HCT116 (cell line): ENCODE data around the gene CCDC201. TPM values are rescaled to one million over a fixed set of nuclear protein-coding genes. Genes with fewer than 3 reads are reported as not detected.

Experiments
- ATAC-seq: fragments of 200-7000 bp; cut with Tn5 transposase; 2 replicates; pipeline ENCODE4 v1.9.1; 2020; ENCODE audit warnings: mild to moderate bottlenecking, moderate library complexity
- BruUV-seq: library from RNA; stranded (reverse); fragments of 400-500 nt; replicated peaks from 2 replicates; lab custom pipeline; 2021; lab: Mats Ljungman, UMichigan
- CTCF ChIA-PET: fragments of 300-600 bp; sonication (Branson Sonifier 250); formaldehyde crosslinking; loops from one replicate; lab custom pipeline; 2021; ENCODE audit warnings: antibody characterized with exemption; lab: Charles Lee
- POLR2A ChIA-PET: fragments of 300-600, 350-600 bp; sonication (Branson Sonifier 250); formaldehyde crosslinking; loops from one replicate; lab custom pipeline; 2021; ENCODE audit warnings: antibody characterized with exemption; lab: Charles Lee
- RAD21 ChIA-PET, 2 experiments: fragments of 300-600 bp; sonication (Branson Sonifier 250); formaldehyde crosslinking; loops; one replicate each; lab custom pipeline; 2023; ENCODE audit warnings: low total read pairs in 2 of 2; ENCODE audit not compliant: uncharacterized antibody in 2 of 2, unreplicated experiment in 2 of 2, low non-redundant PET in 1 of 2; lab: Charles Lee
- DNase-seq: peaks from one replicate; pipeline ENCODE4 v3.0.0-alpha.2; 2010; ENCODE audit warnings: low read depth, low spot score
- H2AFZ ChIP-seq: fragments of 200-600 bp; shearing (Covaris generic), sonication (generic); 2 replicates; pipeline ENCODE4 v1.6.1; 2017; ENCODE audit warnings: low read depth, mixed run types, mixed read lengths, antibody characterized with exemption, low read length; ENCODE audit not compliant: poor library complexity, severe bottlenecking
- H3K27ac ChIP-seq: 2 replicates; pipeline ENCODE4 v1.5.1; 2012; ENCODE audit warnings: low read depth, low read length
- H3K27me3 ChIP-seq: fragments of 200-600 bp; sonication (generic); 2 replicates; pipeline ENCODE4 v1.6.1; 2016; ENCODE audit warnings: mixed run types, low read length, mixed read lengths; ENCODE audit not compliant: insufficient read depth
- H3K36me3 ChIP-seq, 2 experiments: fragments of 200-500 bp in 1 of 2; fragments of 200-600 bp in 1 of 2; sonication (Bioruptor generic) in 1 of 2; sonication (generic) in 1 of 2; 2 replicates each; pipeline versions ENCODE4 v1.5.1 to v1.6.1; 2014 to 2016; ENCODE audit warnings: low read length in 2 of 2, inconsistent platforms in 1 of 2, mixed read lengths in 1 of 2, mixed run types in 1 of 2; ENCODE audit not compliant: insufficient read depth in 2 of 2, control insufficient read depth in 1 of 2
- H3K4me1 ChIP-seq, 2 experiments: fragments of 200-600 bp in 1 of 2; sonication (generic) in 1 of 2; 2 replicates each; pipeline versions ENCODE4 v1.5.1 to v1.6.1; 2012 to 2017; ENCODE audit warnings: low read length in 2 of 2, inconsistent platforms in 1 of 2, mild to moderate bottlenecking in 1 of 2, mixed read lengths in 1 of 2, mixed run types in 1 of 2, moderate library complexity in 1 of 2; ENCODE audit not compliant: insufficient read depth in 2 of 2, control insufficient read depth in 1 of 2
- H3K4me2 ChIP-seq: fragments of 200-600 bp; sonication (generic); 2 replicates; pipeline ENCODE4 v1.6.1; 2017; ENCODE audit warnings: mixed run types, low read length, mixed read lengths
- H3K4me3 ChIP-seq, 2 experiments: fragments of 200-600 bp in 1 of 2; sonication (generic) in 1 of 2; replicated peaks in 1 of 2; 2 replicates each; pipeline ENCODE4 v1.5.1; 2011 to 2016; ENCODE audit warnings: low read length in 2 of 2, control low read depth in 1 of 2, low read depth in 1 of 2, mild to moderate bottlenecking in 1 of 2, mixed read lengths in 1 of 2, mixed run types in 1 of 2
- H3K79me2 ChIP-seq: fragments of 200-600 bp; sonication (generic); 2 replicates; pipeline ENCODE4 v1.6.1; 2017; ENCODE audit warnings: mild to moderate bottlenecking, mixed run types, low read length, moderate library complexity, mixed read lengths; ENCODE audit not compliant: insufficient read depth
- H3K9ac ChIP-seq: fragments of 200-600 bp; sonication (generic); 2 replicates; pipeline ENCODE4 v1.6.1; 2016; ENCODE audit warnings: low read length, mixed read lengths
- H3K9me2 ChIP-seq: fragments of 200-600 bp; sonication (generic), shearing (Covaris generic); 2 replicates; pipeline ENCODE4 v1.6.1; 2017; ENCODE audit warnings: mixed run types, mild to moderate bottlenecking, moderate library complexity; ENCODE audit not compliant: insufficient read depth
- H3K9me3 ChIP-seq, 2 experiments: fragments of 200-500 bp in 1 of 2; fragments of 200-600 bp in 1 of 2; sonication (Bioruptor generic) in 1 of 2; sonication (generic) in 1 of 2; 2 replicates each; pipeline ENCODE4 v1.6.1; 2014 to 2017; ENCODE audit warnings: low read length in 2 of 2, mixed read lengths in 2 of 2, inconsistent platforms in 1 of 2, low read depth in 1 of 2, mild to moderate bottlenecking in 1 of 2, mixed run types in 1 of 2, moderate library complexity in 1 of 2; ENCODE audit not compliant: control insufficient read depth in 1 of 2, insufficient read depth in 1 of 2
- H4K20me1 ChIP-seq: fragments of 200-600 bp; sonication (generic), shearing (Covaris generic); 2 replicates; pipeline ENCODE4 v1.6.1; 2017; ENCODE audit warnings: mixed run types, mild to moderate bottlenecking, moderate library complexity; ENCODE audit not compliant: insufficient read depth
- CBX3 ChIP-seq: IDR thresholded peaks from 2 replicates; pipeline ENCODE4 v1.6.1; 2012; ENCODE audit warnings: low read depth
- CEBPB ChIP-seq: IDR thresholded peaks from 2 replicates; pipeline ENCODE4 v1.6.1; 2012; ENCODE audit warnings: low read depth
- EGR1 ChIP-seq: IDR thresholded peaks from 2 replicates; pipeline ENCODE4 v1.6.1; 2012; ENCODE audit warnings: low read depth
- EZH2phosphoT487 ChIP-seq: fragments of 200-600 bp; IDR thresholded peaks from 2 replicates; pipeline ENCODE4 v1.6.1; 2018; ENCODE audit warnings: antibody characterized with exemption, borderline replicate concordance
- FOSL1 ChIP-seq: IDR thresholded peaks from 2 replicates; pipeline ENCODE4 v1.6.1; 2012; ENCODE audit warnings: low read depth
- POLR2A ChIP-seq: IDR thresholded peaks from 2 replicates; pipeline ENCODE4 v1.7.0; 2011; ENCODE audit warnings: borderline replicate concordance; ENCODE audit not compliant: insufficient read depth, insufficient read length; ENCODE audit errors: extremely low read depth
- POLR2AphosphoS5 ChIP-seq: IDR thresholded peaks from 2 replicates; pipeline ENCODE4 v1.6.1; 2011; ENCODE audit warnings: mild to moderate bottlenecking, low read depth, low read length, moderate library complexity
- RAD21 ChIP-seq: IDR thresholded peaks from 2 replicates; pipeline ENCODE4 v1.6.1; 2012; ENCODE audit warnings: low read depth, mild to moderate bottlenecking
- REST ChIP-seq: IDR thresholded peaks from 2 replicates; pipeline ENCODE4 v1.6.1; 2012; ENCODE audit warnings: low read depth
- SP1 ChIP-seq: IDR thresholded peaks from 2 replicates; pipeline ENCODE4 v1.6.1; 2012; ENCODE audit warnings: low read depth
- TCF7L2 ChIP-seq: IDR thresholded peaks from 2 replicates; pipeline ENCODE4 v1.7.0; 2011; ENCODE audit warnings: borderline replicate concordance, inconsistent platforms; ENCODE audit not compliant: insufficient read depth, insufficient read length; ENCODE audit errors: extremely low read depth
- YY1 ChIP-seq: IDR thresholded peaks from 2 replicates; pipeline ENCODE4 v1.6.1; 2011; ENCODE audit warnings: low read length, low read depth, moderate library complexity, mild to moderate bottlenecking; ENCODE audit not compliant: insufficient replicate concordance; ENCODE audit errors: extremely low read depth
- ZNF274 ChIP-seq: fragments of 200-500 bp; sonication (Bioruptor generic); IDR thresholded peaks from 2 replicates; pipeline ENCODE4 v1.6.1; 2014; ENCODE audit warnings: mild to moderate bottlenecking, low read depth, low read length, inconsistent platforms
- intact Hi-C: fragments of 100-400 bp; cut with micrococcal nuclease; formaldehyde crosslinking; loops from 2 replicates; pipeline ENCODE4 v1.10.0; 2022
- total RNA-seq: library from RNA; stranded (reverse); gene quantifications from one replicate; pipeline ENCODE4 v1.2.1, GENCODE V29; 2021; ENCODE audit not compliant: unreplicated experiment
- TF ChIP-seq, protein P1 (sequence below), 3 experiments: fragments of 200-600 bp in 1 of 3; sonication (generic) in 1 of 3; IDR thresholded peaks in 2 of 3; conservative IDR thresholded peaks in 1 of 3; 2 replicates each; pipeline ENCODE4 v1.5.1; 2012 to 2017; ENCODE audit warnings: low read depth in 2 of 3, low read length in 2 of 3, antibody characterized with exemption in 1 of 3, borderline replicate concordance in 1 of 3, control low read depth in 1 of 3, mild to moderate bottlenecking in 1 of 3, mixed read lengths in 1 of 3, mixed run types in 1 of 3, moderate library complexity in 1 of 3; ENCODE audit not compliant: insufficient read depth in 1 of 3
- TF ChIP-seq, protein P2 (sequence below): IDR thresholded peaks from 2 replicates; pipeline ENCODE4 v1.6.1; 2012

CCDC201 gene
- total RNA-seq, 1 experiment from 2014 or later, result not detected

DNA sequence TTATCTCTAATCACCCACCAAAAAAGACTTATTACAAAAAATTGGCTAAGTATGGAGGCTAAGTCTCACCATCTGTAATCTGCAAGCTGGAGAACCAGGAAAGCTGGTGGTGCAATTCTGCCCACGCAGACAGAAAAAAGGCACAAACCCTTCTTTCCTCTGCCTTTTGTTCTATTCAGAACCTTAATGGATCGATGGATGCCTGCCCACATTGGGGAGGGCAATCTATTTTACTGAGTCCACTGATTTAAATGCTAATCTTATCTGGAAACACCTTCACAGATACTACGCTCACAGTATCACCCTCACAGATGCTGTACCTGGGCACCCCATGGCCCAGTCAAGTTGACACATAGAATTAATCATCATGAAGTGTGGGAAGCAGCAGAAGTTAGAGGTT lies 38.0 kb upstream of the CCDC201 start:
- Histone ChIP-seq H3K27ac (no peak overlapping the region), H3K79me2 (no peaks in the 10 kb centered on the region), H3K9me3 (no peaks in the 10 kb centered on the region), H3K27me3 (no peaks in the 10 kb centered on the region), H2AFZ (no peak overlapping the region), H3K4me3 (no peak overlapping the region), H3K9me2 (no peaks in the 10 kb centered on the region), H3K36me3 (no peaks in the 10 kb centered on the region), H3K9ac (no peak overlapping the region), H3K4me1 (no peaks in the 10 kb centered on the region), H4K20me1 (no peaks in the 10 kb centered on the region), H3K4me2 (no peak overlapping the region)
- BruUV-seq, result no TSS peak
- no peak for DNase-seq
- no peak for TF ChIP-seq TCF7L2
- TF ChIP-seq, protein P1, sequence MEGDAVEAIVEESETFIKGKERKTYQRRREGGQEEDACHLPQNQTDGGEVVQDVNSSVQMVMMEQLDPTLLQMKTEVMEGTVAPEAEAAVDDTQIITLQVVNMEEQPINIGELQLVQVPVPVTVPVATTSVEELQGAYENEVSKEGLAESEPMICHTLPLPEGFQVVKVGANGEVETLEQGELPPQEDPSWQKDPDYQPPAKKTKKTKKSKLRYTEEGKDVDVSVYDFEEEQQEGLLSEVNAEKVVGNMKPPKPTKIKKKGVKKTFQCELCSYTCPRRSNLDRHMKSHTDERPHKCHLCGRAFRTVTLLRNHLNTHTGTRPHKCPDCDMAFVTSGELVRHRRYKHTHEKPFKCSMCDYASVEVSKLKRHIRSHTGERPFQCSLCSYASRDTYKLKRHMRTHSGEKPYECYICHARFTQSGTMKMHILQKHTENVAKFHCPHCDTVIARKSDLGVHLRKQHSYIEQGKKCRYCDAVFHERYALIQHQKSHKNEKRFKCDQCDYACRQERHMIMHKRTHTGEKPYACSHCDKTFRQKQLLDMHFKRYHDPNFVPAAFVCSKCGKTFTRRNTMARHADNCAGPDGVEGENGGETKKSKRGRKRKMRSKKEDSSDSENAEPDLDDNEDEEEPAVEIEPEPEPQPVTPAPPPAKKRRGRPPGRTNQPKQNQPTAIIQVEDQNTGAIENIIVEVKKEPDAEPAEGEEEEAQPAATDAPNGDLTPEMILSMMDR (IDR thresholded peaks at IDR 0.05 in 2 of 3, conservative IDR thresholded peaks at IDR 0.05 in 1 of 3; ENCODE audit: borderline replicate concordance in 1 of 3, insufficient read depth in 1 of 3, low read depth in 2 of 3, low read length in 2 of 3), result no peak
- TF ChIP-seq CEBPB, result no peak
- no peak for TF ChIP-seq EGR1
- no peak for TF ChIP-seq FOSL1
- no peak for TF ChIP-seq EZH2phosphoT487
- no peak for TF ChIP-seq ZNF274
- TF ChIP-seq, protein P2, sequence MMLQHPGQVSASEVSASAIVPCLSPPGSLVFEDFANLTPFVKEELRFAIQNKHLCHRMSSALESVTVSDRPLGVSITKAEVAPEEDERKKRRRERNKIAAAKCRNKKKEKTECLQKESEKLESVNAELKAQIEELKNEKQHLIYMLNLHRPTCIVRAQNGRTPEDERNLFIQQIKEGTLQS, result no peak
- no peak for TF ChIP-seq POLR2AphosphoS5
- TF ChIP-seq REST, result no peak
- no peak for TF ChIP-seq CBX3
- no peak for TF ChIP-seq YY1
- no peak for TF ChIP-seq POLR2A
- TF ChIP-seq RAD21, result no peak
- TF ChIP-seq SP1, result no peak
- RAD21 ChIA-PET, result no interaction called here
- ATAC-seq, result no peak
- CTCF ChIA-PET, result interaction anchor here (0.9 kb wide), 1 partner anchor 8 kb away, joined by 3 read pairs; no protein-coding TSS in a partner anchor
- intact Hi-C loops, result no loop called here
- POLR2A ChIA-PET, result no interaction called here
